ENCODE measurements around the gene NLE1.
"Not testable (repeated sequence)": the region's sequence is repeated elsewhere in the genome, so short reads cannot be mapped to it uniquely, and the experiment has no call there.

The NLE1 gene

GRCh38 chr17:35141681-35142466 is at the start of gene NLE1:
Gene NLE1, minus strand, starts transcription at chr17:35142303. Its CDS starts 28 bp downstream, at chr17:35142275.
- peak; percentile 37 to 64 for DNase-seq

GRCh38 chr17:35191001-35191695 is 49.0 kb upstream of the NLE1 start:
- no peak for DNase-seq

GRCh38 chr17:35189291-35189690 is 47.2 kb upstream of the NLE1 start:
- no peak for DNase-seq

GRCh38 chr17:35188111-35188510 is 46.0 kb upstream of the NLE1 start:
- no peak for DNase-seq

GRCh38 chr17:35187481-35187880 is 45.4 kb upstream of the NLE1 start:
- DNase-seq = no peak

- DNase-seq = no peak
Measured at GRCh38 chr17:35185849-35186248, 43.7 kb upstream of the NLE1 start.

GRCh38 chr17:35184274-35184673 is 42.2 kb upstream of the NLE1 start:
- no peak for DNase-seq

GRCh38 chr17:35183332-35183731 is 41.2 kb upstream of the NLE1 start:
- DNase-seq = no peak

- not testable (repeated sequence) for DNase-seq
Measured at GRCh38 chr17:35179379-35179778, 37.3 kb upstream of the NLE1 start.

GRCh38 chr17:35176897-35177296 is 34.8 kb upstream of the NLE1 start:
- no peak for DNase-seq

GRCh38 chr17:35175638-35176415 is 33.7 kb upstream of the NLE1 start:
- DNase-seq = no peak

- DNase-seq = no peak
Measured at GRCh38 chr17:35174835-35175334, 32.8 kb upstream of the NLE1 start.

GRCh38 chr17:35172321-35172720 is 30.2 kb upstream of the NLE1 start:
- not testable (repeated sequence) for DNase-seq

- DNase-seq = no peak
Measured at GRCh38 chr17:35171834-35172233, 29.7 kb upstream of the NLE1 start.

- DNase-seq = no peak
Measured at GRCh38 chr17:35170968-35171771, 29.1 kb upstream of the NLE1 start.

- DNase-seq = no peak
Measured at GRCh38 chr17:35169835-35170363, 27.8 kb upstream of the NLE1 start.

- DNase-seq = no peak
Measured at GRCh38 chr17:35167666-35168065, 25.6 kb upstream of the NLE1 start.

GRCh38 chr17:35167046-35167445 is 24.9 kb upstream of the NLE1 start:
- DNase-seq = no peak

GRCh38 chr17:35166526-35166925 is 24.4 kb upstream of the NLE1 start:
- no peak for DNase-seq

- DNase-seq = no peak
Measured at GRCh38 chr17:35164716-35165115, 22.6 kb upstream of the NLE1 start.

GRCh38 chr17:35163886-35164285 is 21.8 kb upstream of the NLE1 start:
- DNase-seq = no peak

- no peak for DNase-seq
Measured at GRCh38 chr17:35162755-35163154, 20.7 kb upstream of the NLE1 start.

Data from NCI-H187 (cell line).